Stimulated activated naive CD4-positive, alpha-beta T cell (primary cell): ENCODE measurements around the gene SCN3A.

Experiments used
- DNase-seq, 6 experiments: peaks; one replicate each; lab custom pipeline; 2025; lab: John Stamatoyannopoulos, UW

The SCN3A gene

GRCh38 chr2:165112133-165112573 lies 91.7 kb downstream of the SCN3A start:
- no peak for DNase-seq

- no peak for DNase-seq
These were observed 93.5 kb downstream of the SCN3A start for GRCh38 chr2:165110394-165110793.

- DNase-seq, result no peak
These were observed 93.9 kb downstream of the SCN3A start for GRCh38 chr2:165109915-165110314.

- no peak for DNase-seq
These were observed 97.9 kb downstream of the SCN3A start for GRCh38 chr2:165105926-165106325.

- no peak for DNase-seq
These were observed 115.6 kb downstream of the SCN3A start for GRCh38 chr2:165087933-165088901.

GRCh38 chr2:165086337-165086736 lies 117.5 kb downstream of the SCN3A start:
- no peak for DNase-seq

GRCh38 chr2:165083326-165083725 lies 120.5 kb downstream of the SCN3A start:
- DNase-seq, result no peak

GRCh38 chr2:165082479-165082878 lies 121.4 kb downstream of the SCN3A start:
- no peak for DNase-seq

GRCh38 chr2:165081276-165081675 lies 122.6 kb downstream of the SCN3A start:
- no peak for DNase-seq

GRCh38 chr2:165079432-165079831 lies 124.4 kb downstream of the SCN3A start:
- no peak for DNase-seq

- no peak for DNase-seq
These were observed 124.9 kb downstream of the SCN3A start for GRCh38 chr2:165078913-165079312.

- no peak for DNase-seq
These were observed 129.0 kb downstream of the SCN3A start for GRCh38 chr2:165074884-165075283.

- no peak for DNase-seq
These were observed 129.5 kb downstream of the SCN3A start for GRCh38 chr2:165074323-165074722.

GRCh38 chr2:165070076-165070475 lies 133.8 kb downstream of the SCN3A start:
- DNase-seq, result no peak

- no peak for DNase-seq
These were observed 134.7 kb downstream of the SCN3A start for GRCh38 chr2:165069151-165069550.

- DNase-seq, result no peak
These were observed 135.4 kb downstream of the SCN3A start for GRCh38 chr2:165068487-165068757.

- DNase-seq, result no peak
These were observed 136.0 kb downstream of the SCN3A start for GRCh38 chr2:165067643-165068486.

GRCh38 chr2:165064743-165065142 lies 139.1 kb downstream of the SCN3A start:
- no peak for DNase-seq

GRCh38 chr2:165060411-165060810 lies 143.4 kb downstream of the SCN3A start:
- no peak for DNase-seq

GRCh38 chr2:165058476-165059265 lies 145.2 kb downstream of the SCN3A start:
- no peak for DNase-seq

- DNase-seq, result no peak
These were observed 145.9 kb downstream of the SCN3A start for GRCh38 chr2:165057931-165058330.

GRCh38 chr2:165057308-165057707 lies 146.5 kb downstream of the SCN3A start:
- no peak for DNase-seq
